ENCODE measurements around the gene TCF12.

GRCh38 chr15:57335719-57336118 is 417.3 kb downstream of the TCF12 start:
- TF ChIP-seq CTCF (IDR thresholded peaks at IDR 0.05) (no peak), EZH2 (IDR thresholded peaks at IDR 0.05) (no peak), EZH2phosphoT487 (IDR thresholded peaks at IDR 0.05) (no peak)
